Epithelial cell of proximal tubule (primary cell): ENCODE results near the gene SRSF8. TPM values are rescaled to one million over a fixed set of nuclear protein-coding genes. Genes with fewer than 3 reads are reported as not detected.
A peak's percentile ranks its signal among the peaks of the same experiment; 100 is the strongest.

Source experiments
- DNase-seq: peaks from one replicate; pipeline ENCODE4 v3.0.0-alpha.2; 2011; ENCODE audit warnings: low read depth
- H3K4me3 ChIP-seq: 2 replicates; pipeline ENCODE4 v1.5.1; 2011; ENCODE audit warnings: low read depth, mild to moderate bottlenecking, low read length
- total RNA-seq: library from RNA; depleted of rRNA; stranded (reverse); fragments of >200 nt; gene quantifications from 2 replicates; pipeline ENCODE4 v1.2.3, GENCODE V29; 2015
- TF ChIP-seq, protein P1 (sequence below): conservative IDR thresholded peaks from 2 replicates; pipeline ENCODE4 v1.5.1; 2012; ENCODE audit warnings: low read depth, mild to moderate bottlenecking, low read length

The SRSF8 gene
- total RNA-seq, 1 donor from 2014 or later: 16.9 TPM

DNA sequence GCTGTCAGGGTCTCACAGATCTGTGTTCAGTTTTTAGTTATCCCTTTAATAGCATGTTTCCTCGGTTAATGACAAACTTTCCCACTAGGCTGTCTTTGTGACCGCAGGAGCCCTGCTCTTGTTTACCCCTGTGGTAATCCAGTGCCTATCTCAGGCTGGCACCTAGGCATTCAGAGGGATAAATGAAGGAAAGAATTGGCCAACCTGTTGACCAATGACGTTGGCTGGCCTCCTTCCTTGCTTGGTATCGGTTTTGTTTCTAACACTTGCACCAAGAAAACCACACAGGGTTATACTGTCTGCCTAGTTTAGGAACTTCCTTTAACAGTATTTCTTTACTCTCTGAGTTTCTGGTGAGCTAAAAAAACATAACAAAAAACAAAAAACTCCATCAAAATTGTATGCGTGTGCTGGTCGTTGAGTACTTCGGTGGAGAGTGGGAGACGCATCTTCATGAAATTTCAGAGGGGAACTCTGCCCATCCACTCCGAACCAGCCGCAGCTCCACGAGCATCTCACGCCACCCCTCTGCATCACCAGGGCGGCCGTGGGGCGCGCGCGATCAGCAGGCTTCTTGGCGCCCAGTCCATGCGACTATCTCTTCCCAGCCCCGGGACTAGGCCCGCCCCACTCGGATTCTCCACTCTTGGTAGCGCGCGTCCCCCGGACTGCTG lies 22.4 kb downstream of the SRSF8 start:
- DNase-seq: no peak
- TF ChIP-seq, protein P1, sequence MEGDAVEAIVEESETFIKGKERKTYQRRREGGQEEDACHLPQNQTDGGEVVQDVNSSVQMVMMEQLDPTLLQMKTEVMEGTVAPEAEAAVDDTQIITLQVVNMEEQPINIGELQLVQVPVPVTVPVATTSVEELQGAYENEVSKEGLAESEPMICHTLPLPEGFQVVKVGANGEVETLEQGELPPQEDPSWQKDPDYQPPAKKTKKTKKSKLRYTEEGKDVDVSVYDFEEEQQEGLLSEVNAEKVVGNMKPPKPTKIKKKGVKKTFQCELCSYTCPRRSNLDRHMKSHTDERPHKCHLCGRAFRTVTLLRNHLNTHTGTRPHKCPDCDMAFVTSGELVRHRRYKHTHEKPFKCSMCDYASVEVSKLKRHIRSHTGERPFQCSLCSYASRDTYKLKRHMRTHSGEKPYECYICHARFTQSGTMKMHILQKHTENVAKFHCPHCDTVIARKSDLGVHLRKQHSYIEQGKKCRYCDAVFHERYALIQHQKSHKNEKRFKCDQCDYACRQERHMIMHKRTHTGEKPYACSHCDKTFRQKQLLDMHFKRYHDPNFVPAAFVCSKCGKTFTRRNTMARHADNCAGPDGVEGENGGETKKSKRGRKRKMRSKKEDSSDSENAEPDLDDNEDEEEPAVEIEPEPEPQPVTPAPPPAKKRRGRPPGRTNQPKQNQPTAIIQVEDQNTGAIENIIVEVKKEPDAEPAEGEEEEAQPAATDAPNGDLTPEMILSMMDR: no peak
- peak overlapping the region; percentile 89 for H3K4me3 ChIP-seq

- DNase-seq: no peak
- peak within 1 kb of the TSS; percentile 89 for H3K4me3 ChIP-seq
Observed at GRCh38 chr11:95089620-95090542, 23.2 kb downstream of the SRSF8 start, which contains the start of gene ENDOD1. ENDOD1 (plus strand) TSS chr11:95089846; CDS start chr11:95089928, 82 bp downstream.

DNA sequence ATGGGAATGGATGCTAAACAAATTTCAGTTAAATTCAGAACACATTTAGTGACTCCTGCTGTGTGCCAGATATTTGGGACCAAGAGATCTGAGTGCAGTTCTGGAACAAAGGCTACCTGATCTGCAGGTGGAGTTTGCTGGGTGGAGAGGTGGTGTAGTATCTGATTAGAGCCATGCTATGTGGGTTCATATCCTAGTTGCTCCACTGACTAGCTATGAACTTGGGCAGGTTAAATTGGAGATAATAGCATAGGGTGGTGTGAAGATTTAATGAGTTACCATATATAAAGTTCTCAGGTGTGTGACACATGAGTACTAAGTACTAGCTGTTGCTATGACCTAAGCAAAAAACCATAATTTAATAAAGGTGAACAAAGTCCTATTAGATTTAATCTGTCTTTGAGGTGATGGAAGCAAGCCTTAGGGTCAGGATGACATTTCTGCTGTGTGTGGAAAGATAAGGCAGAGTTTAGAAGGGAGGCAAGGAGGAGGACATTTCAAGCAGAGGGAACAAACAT lies 25.0 kb downstream of the SRSF8 start:
- TF ChIP-seq, protein P1: no peak
- DNase-seq: no peak
- no peak overlapping the region for H3K4me3 ChIP-seq

More at GRCh38 chr11:95089620-95090542, 23.2 kb downstream of the SRSF8 start, which contains the start of gene ENDOD1:
- TF ChIP-seq, protein P1: peak; percentile 7

GRCh38 chr11:95092549-95093324 lies 26.0 kb downstream of the SRSF8 start:
- no peak for DNase-seq
- TF ChIP-seq, protein P1: peak; percentile 78
- H3K4me3 ChIP-seq: no peak overlapping the region

GRCh38 chr11:95093548-95093947 lies 26.8 kb downstream of the SRSF8 start:
- TF ChIP-seq, protein P1: no peak
- no peak overlapping the region for H3K4me3 ChIP-seq
- no peak for DNase-seq

- TF ChIP-seq, protein P1: no peak
- no peak overlapping the region for H3K4me3 ChIP-seq
- DNase-seq: no peak
Observed at GRCh38 chr11:95095858-95096587, 29.3 kb downstream of the SRSF8 start.
